Panc1 (cell line): ENCODE data around the gene NF1. TPM values are rescaled to one million over a fixed set of nuclear protein-coding genes. Genes with fewer than 3 reads are reported as not detected.
A peak's percentile ranks its signal among the peaks of the same experiment; 100 is the strongest.

Source experiments
- ATAC-seq: fragments of 200-7000 bp; cut with Tn5 transposase; 2 replicates; pipeline ENCODE4 v1.9.1; 2020; ENCODE audit warnings: mild to moderate bottlenecking, moderate library complexity
- BruUV-seq: library from RNA; stranded (reverse); fragments of 400-500 nt; replicated peaks from 2 replicates; lab custom pipeline; 2021; lab: Mats Ljungman, UMichigan
- CTCF ChIA-PET: fragments of 300-600 bp; sonication (Branson Sonifier 250); formaldehyde crosslinking; loops from one replicate; lab custom pipeline; 2022; ENCODE audit warnings: antibody characterized with exemption; lab: Charles Lee
- POLR2A ChIA-PET: fragments of 300-600 bp; sonication (Branson Sonifier 250); formaldehyde crosslinking; loops from one replicate; lab custom pipeline; 2022; ENCODE audit warnings: antibody characterized with exemption; lab: Charles Lee
- DNase-seq: peaks from one replicate; pipeline ENCODE4 v3.0.0-alpha.2; 2010; ENCODE audit warnings: low read depth, low spot score
- H3K27ac ChIP-seq: 2 replicates; pipeline ENCODE4 v1.5.1; 2011; ENCODE audit warnings: mild to moderate bottlenecking, low read length, inconsistent platforms
- H3K27me3 ChIP-seq: fragments of 200-500 bp; sonication (Bioruptor generic); 2 replicates; pipeline ENCODE4 v1.6.0; 2014; ENCODE audit warnings: low read length, inconsistent platforms; ENCODE audit not compliant: control insufficient read depth, insufficient read depth
- H3K36me3 ChIP-seq: fragments of 200-500 bp; sonication (Bioruptor generic); 2 replicates; pipeline ENCODE4 v1.5.1; 2014; ENCODE audit warnings: inconsistent platforms, mild to moderate bottlenecking, low read length, moderate library complexity; ENCODE audit not compliant: control insufficient read depth, insufficient read depth
- H3K4me1 ChIP-seq: 2 replicates; pipeline ENCODE4 v1.5.1; 2011; ENCODE audit warnings: inconsistent platforms, mild to moderate bottlenecking, low read length, moderate library complexity; ENCODE audit not compliant: control insufficient read depth, insufficient read depth
- H3K4me3 ChIP-seq, 2 experiments: 2 replicates each; pipeline ENCODE4 v1.5.1; 2011 to 2012; ENCODE audit warnings: low read depth in 2 of 2, low read length in 2 of 2, mild to moderate bottlenecking in 2 of 2, inconsistent platforms in 1 of 2, moderate library complexity in 1 of 2
- H3K9me3 ChIP-seq: fragments of 200-500 bp; sonication (Bioruptor generic); 2 replicates; pipeline ENCODE4 v1.5.1; 2014; ENCODE audit warnings: low read depth, mild to moderate bottlenecking, inconsistent platforms, low read length, moderate library complexity; ENCODE audit not compliant: control insufficient read depth, insufficient read depth
- POLR2AphosphoS5 ChIP-seq: IDR thresholded peaks from 2 replicates; pipeline ENCODE4 v1.6.1; 2012; ENCODE audit warnings: mild to moderate bottlenecking, low read depth, low read length, moderate library complexity
- SIN3A ChIP-seq: IDR thresholded peaks from 2 replicates; pipeline ENCODE4 v1.6.1; 2012; ENCODE audit warnings: low read depth, mild to moderate bottlenecking, low read length, moderate library complexity, borderline replicate concordance; ENCODE audit not compliant: insufficient read depth
- TCF7L2 ChIP-seq: IDR thresholded peaks from 2 replicates; pipeline ENCODE4 v1.6.1; 2011; ENCODE audit warnings: mild to moderate bottlenecking, low read depth, low read length, inconsistent platforms
- in situ Hi-C: cut with HindIII; loops from 2 replicates; pipeline ENCODE4 v1.10.0; 2016; ENCODE audit warnings: low sequenced_read_pairs, low pct_unique_long_range_greater_than_20kb
- intact Hi-C: fragments of 100-400 bp; cut with micrococcal nuclease; formaldehyde crosslinking; loops from one replicate; pipeline ENCODE4 v1.10.0; 2022; ENCODE audit not compliant: unreplicated experiment
- total RNA-seq: library from RNA; stranded (reverse); gene quantifications from one replicate; pipeline ENCODE4 v1.2.1, GENCODE V29; 2021; ENCODE audit not compliant: unreplicated experiment
- TF ChIP-seq, protein P1 (sequence below), 2 experiments: IDR thresholded peaks; 2 replicates each; pipeline ENCODE4 v1.6.1; 2011 to 2012; ENCODE audit warnings: low read depth in 2 of 2, control low read depth in 1 of 2, low read length in 1 of 2, mild to moderate bottlenecking in 1 of 2, moderate library complexity in 1 of 2; ENCODE audit not compliant: insufficient read depth in 1 of 2
- TF ChIP-seq, protein P2 (sequence below): fragments of 450-650 bp; IDR thresholded peaks from 2 replicates; pipeline ENCODE4 v1.5.1; 2017; ENCODE audit warnings: mild to moderate bottlenecking

Gene NF1
- total RNA-seq, 1 experiment from 2014 or later, result 82.5 TPM

DNA sequence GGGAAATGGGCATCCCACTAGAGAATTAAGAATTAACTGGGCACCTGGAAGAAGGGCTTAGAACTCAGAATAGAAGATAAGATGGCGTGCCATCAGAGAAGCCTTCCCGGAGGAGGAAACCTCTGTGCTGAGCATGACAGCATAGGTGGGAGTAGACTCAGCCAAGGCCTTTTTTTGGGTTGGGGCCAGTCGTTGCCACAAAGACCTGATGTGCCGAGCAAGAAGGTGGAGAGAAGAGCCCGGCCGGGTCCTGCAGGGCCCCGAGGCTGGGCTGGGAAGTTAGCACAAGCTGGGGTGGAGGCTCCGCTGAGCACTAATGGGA is 295.6 kb downstream of the NF1 start:
- Histone ChIP-seq H3K36me3 (no peaks in the 10 kb centered on the region), H3K27me3 (no peaks in the 10 kb centered on the region), H3K4me1 (no peaks in the 10 kb centered on the region), H3K27ac (no peak overlapping the region), H3K4me3 (no peak overlapping the region), H3K9me3 (no peaks in the 10 kb centered on the region)
- in situ Hi-C loops (no loop called here), intact Hi-C loops (no loop called here)
- TF ChIP-seq TCF7L2 (no peak), SIN3A (no peak), POLR2AphosphoS5 (no peak)
- TF ChIP-seq, protein P1, sequence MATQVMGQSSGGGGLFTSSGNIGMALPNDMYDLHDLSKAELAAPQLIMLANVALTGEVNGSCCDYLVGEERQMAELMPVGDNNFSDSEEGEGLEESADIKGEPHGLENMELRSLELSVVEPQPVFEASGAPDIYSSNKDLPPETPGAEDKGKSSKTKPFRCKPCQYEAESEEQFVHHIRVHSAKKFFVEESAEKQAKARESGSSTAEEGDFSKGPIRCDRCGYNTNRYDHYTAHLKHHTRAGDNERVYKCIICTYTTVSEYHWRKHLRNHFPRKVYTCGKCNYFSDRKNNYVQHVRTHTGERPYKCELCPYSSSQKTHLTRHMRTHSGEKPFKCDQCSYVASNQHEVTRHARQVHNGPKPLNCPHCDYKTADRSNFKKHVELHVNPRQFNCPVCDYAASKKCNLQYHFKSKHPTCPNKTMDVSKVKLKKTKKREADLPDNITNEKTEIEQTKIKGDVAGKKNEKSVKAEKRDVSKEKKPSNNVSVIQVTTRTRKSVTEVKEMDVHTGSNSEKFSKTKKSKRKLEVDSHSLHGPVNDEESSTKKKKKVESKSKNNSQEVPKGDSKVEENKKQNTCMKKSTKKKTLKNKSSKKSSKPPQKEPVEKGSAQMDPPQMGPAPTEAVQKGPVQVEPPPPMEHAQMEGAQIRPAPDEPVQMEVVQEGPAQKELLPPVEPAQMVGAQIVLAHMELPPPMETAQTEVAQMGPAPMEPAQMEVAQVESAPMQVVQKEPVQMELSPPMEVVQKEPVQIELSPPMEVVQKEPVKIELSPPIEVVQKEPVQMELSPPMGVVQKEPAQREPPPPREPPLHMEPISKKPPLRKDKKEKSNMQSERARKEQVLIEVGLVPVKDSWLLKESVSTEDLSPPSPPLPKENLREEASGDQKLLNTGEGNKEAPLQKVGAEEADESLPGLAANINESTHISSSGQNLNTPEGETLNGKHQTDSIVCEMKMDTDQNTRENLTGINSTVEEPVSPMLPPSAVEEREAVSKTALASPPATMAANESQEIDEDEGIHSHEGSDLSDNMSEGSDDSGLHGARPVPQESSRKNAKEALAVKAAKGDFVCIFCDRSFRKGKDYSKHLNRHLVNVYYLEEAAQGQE (IDR thresholded peaks at IDR 0.05; ENCODE audit: insufficient read depth in 1 of 2, low read depth in 2 of 2, low read length in 1 of 2), result no peak
- TF ChIP-seq, protein P2, sequence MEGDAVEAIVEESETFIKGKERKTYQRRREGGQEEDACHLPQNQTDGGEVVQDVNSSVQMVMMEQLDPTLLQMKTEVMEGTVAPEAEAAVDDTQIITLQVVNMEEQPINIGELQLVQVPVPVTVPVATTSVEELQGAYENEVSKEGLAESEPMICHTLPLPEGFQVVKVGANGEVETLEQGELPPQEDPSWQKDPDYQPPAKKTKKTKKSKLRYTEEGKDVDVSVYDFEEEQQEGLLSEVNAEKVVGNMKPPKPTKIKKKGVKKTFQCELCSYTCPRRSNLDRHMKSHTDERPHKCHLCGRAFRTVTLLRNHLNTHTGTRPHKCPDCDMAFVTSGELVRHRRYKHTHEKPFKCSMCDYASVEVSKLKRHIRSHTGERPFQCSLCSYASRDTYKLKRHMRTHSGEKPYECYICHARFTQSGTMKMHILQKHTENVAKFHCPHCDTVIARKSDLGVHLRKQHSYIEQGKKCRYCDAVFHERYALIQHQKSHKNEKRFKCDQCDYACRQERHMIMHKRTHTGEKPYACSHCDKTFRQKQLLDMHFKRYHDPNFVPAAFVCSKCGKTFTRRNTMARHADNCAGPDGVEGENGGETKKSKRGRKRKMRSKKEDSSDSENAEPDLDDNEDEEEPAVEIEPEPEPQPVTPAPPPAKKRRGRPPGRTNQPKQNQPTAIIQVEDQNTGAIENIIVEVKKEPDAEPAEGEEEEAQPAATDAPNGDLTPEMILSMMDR, result no peak
- DNase-seq (no peak), ATAC-seq (no peak)
- BruUV-seq, result no TSS peak
- ChIA-PET CTCF (no interaction called here), POLR2A (no interaction called here)

DNA sequence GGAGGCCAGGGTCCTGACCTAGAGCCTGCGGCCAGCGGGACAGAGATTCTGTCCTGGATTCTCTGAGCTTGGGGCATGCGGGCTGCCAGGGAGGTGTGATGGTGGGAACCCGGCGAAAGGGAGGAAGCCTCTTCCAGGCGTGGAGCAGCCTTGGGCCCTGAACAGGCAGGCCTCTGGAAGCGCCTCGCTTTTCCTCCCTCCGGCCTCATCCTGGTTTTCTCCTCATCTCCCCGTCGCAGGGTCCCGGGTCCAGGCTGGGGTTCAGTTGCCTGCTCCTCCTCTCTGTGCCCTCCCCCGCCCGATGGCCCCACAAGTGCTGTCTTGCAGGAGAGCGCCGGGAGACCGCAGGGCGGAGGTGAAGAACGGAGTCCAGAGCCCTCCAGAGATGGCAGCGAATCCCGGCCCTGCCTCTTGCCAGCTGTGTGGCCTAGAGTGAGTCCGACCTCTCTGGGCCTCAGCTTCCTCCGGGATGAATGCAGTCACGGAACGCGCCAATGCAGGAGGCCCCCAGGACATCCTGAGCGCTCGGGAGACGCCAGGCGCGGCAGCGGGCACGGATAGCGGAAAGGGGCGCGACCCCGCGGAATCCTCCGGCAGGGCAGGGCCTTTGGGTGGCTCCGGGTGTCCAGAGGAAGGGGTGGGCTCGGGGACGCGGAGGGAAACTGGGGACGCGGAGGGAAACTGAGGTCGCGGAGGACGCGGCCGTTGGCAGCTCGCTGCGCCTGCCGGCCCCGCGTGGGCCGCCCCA is 296.1 kb downstream of the NF1 start:
- CTCF ChIA-PET, result no interaction called here
- no peaks in the 10 kb centered on the region for H3K36me3 ChIP-seq
- no TSS peak for BruUV-seq
- no peaks in the 10 kb centered on the region for H3K4me1 ChIP-seq
- TF ChIP-seq SIN3A (no peak), TCF7L2 (no peak), POLR2AphosphoS5 (no peak)
- TF ChIP-seq, protein P2, result no peak
- TF ChIP-seq, protein P1 (IDR thresholded peaks at IDR 0.05; ENCODE audit: insufficient read depth in 1 of 2, low read depth in 2 of 2, low read length in 1 of 2), result no peak
- POLR2A ChIA-PET, result no interaction called here
- H3K9me3 ChIP-seq, result no peaks in the 10 kb centered on the region
- no peak for DNase-seq
- no peak; the same call in none of the 2 replicates for ATAC-seq
- intact Hi-C loops (no loop called here), in situ Hi-C loops (no loop called here)
- peak overlapping the region in 1 of 2 experiments; percentile 2; a peak in 1 of 4 replicates for H3K4me3 ChIP-seq
- no peaks in the 10 kb centered on the region for H3K27me3 ChIP-seq
- no peak overlapping the region for H3K27ac ChIP-seq
